Stimulated activated naive CD8-positive, alpha-beta T cell treated with anti-CD3 and anti-CD28 coated beads, Interleukin-15, Interleukin-2, amounts not matched to agents 100 ng/mL and 50 ng/mL, for 24 hours (primary cell): ENCODE results near the gene CAMK2B.

Experiments used
- H3K27ac Mint-ChIP-seq: one replicate; pipeline ENCODE4 v1.8.0; 2021; ENCODE audit warnings: mild to moderate bottlenecking, mixed read lengths
- H3K27me3 Mint-ChIP-seq: one replicate; pipeline ENCODE4 v1.8.0; 2021; ENCODE audit warnings: mixed read lengths
- H3K36me3 Mint-ChIP-seq: one replicate; pipeline ENCODE4 v1.8.0; 2021; ENCODE audit warnings: low read depth, mixed read lengths
- H3K4me1 Mint-ChIP-seq: one replicate; pipeline ENCODE4 v1.8.0; 2021; ENCODE audit warnings: low read depth, mixed read lengths
- H3K4me3 Mint-ChIP-seq: one replicate; pipeline ENCODE4 v1.8.0; 2021; ENCODE audit warnings: mild to moderate bottlenecking, mixed read lengths
- H3K9me3 Mint-ChIP-seq: one replicate; pipeline ENCODE4 v1.8.0; 2021; ENCODE audit warnings: mixed read lengths

The CAMK2B gene

GRCh38 chr7:44307905-44308595, 17.3 kb downstream of the CAMK2B start:
- Mint-ChIP-seq H3K27ac (no peak overlapping the region), H3K36me3 (no peaks in the 10 kb centered on the region), H3K9me3 (no peaks in the 10 kb centered on the region), H3K4me1 (peaks cover 3% of the 10 kb centered on the region), H3K4me3 (no peak overlapping the region), H3K27me3 (peaks cover 15% of the 10 kb centered on the region)

GRCh38 chr7:44307301-44307900, 18.0 kb downstream of the CAMK2B start:
- Mint-ChIP-seq H3K9me3 (no peaks in the 10 kb centered on the region), H3K36me3 (no peaks in the 10 kb centered on the region), H3K27me3 (peaks cover 16% of the 10 kb centered on the region), H3K4me1 (peaks cover 3% of the 10 kb centered on the region), H3K27ac (no peak overlapping the region), H3K4me3 (no peak overlapping the region)

- Mint-ChIP-seq H3K9me3 (no peaks in the 10 kb centered on the region), H3K4me3 (no peak overlapping the region), H3K36me3 (no peaks in the 10 kb centered on the region), H3K27me3 (peaks cover 16% of the 10 kb centered on the region), H3K27ac (no peak overlapping the region), H3K4me1 (peaks cover 3% of the 10 kb centered on the region)
Observed at GRCh38 chr7:44306606-44307005, 18.8 kb downstream of the CAMK2B start.

GRCh38 chr7:44305564-44306507, 19.6 kb downstream of the CAMK2B start:
- H3K4me1 Mint-ChIP-seq: peaks cover 3% of the 10 kb centered on the region
- H3K27me3 Mint-ChIP-seq: peaks cover 16% of the 10 kb centered on the region
- no peak overlapping the region for H3K27ac Mint-ChIP-seq
- no peak overlapping the region for H3K4me3 Mint-ChIP-seq
- no peaks in the 10 kb centered on the region for H3K9me3 Mint-ChIP-seq
- H3K36me3 Mint-ChIP-seq: no peaks in the 10 kb centered on the region

GRCh38 chr7:44294325-44295069, 30.9 kb downstream of the CAMK2B start:
- no peaks in the 10 kb centered on the region for H3K36me3 Mint-ChIP-seq
- no peak overlapping the region for H3K27ac Mint-ChIP-seq
- H3K27me3 Mint-ChIP-seq: peaks cover 50% of the 10 kb centered on the region
- no peaks in the 10 kb centered on the region for H3K4me1 Mint-ChIP-seq
- H3K9me3 Mint-ChIP-seq: no peaks in the 10 kb centered on the region
- no peak overlapping the region for H3K4me3 Mint-ChIP-seq

GRCh38 chr7:44293561-44294324, 31.7 kb downstream of the CAMK2B start:
- Mint-ChIP-seq H3K27me3 (peaks cover 46% of the 10 kb centered on the region), H3K36me3 (no peaks in the 10 kb centered on the region), H3K4me1 (no peaks in the 10 kb centered on the region), H3K4me3 (no peak overlapping the region), H3K27ac (no peak overlapping the region), H3K9me3 (no peaks in the 10 kb centered on the region)

GRCh38 chr7:44292876-44293560, 32.4 kb downstream of the CAMK2B start:
- H3K9me3 Mint-ChIP-seq: no peaks in the 10 kb centered on the region
- H3K27ac Mint-ChIP-seq: no peak overlapping the region
- no peaks in the 10 kb centered on the region for H3K36me3 Mint-ChIP-seq
- H3K4me3 Mint-ChIP-seq: no peak overlapping the region
- H3K27me3 Mint-ChIP-seq: peaks cover 41% of the 10 kb centered on the region
- H3K4me1 Mint-ChIP-seq: no peaks in the 10 kb centered on the region

- peaks cover 35% of the 10 kb centered on the region for H3K27me3 Mint-ChIP-seq
- no peak overlapping the region for H3K27ac Mint-ChIP-seq
- no peaks in the 10 kb centered on the region for H3K9me3 Mint-ChIP-seq
- H3K36me3 Mint-ChIP-seq: no peaks in the 10 kb centered on the region
- H3K4me1 Mint-ChIP-seq: no peaks in the 10 kb centered on the region
- H3K4me3 Mint-ChIP-seq: no peak overlapping the region
Observed at GRCh38 chr7:44292420-44292817, 33.0 kb downstream of the CAMK2B start.

GRCh38 chr7:44291733-44292419, 33.5 kb downstream of the CAMK2B start:
- no peaks in the 10 kb centered on the region for H3K4me1 Mint-ChIP-seq
- no peaks in the 10 kb centered on the region for H3K9me3 Mint-ChIP-seq
- H3K4me3 Mint-ChIP-seq: no peak overlapping the region
- H3K27ac Mint-ChIP-seq: no peak overlapping the region
- peaks cover 29% of the 10 kb centered on the region for H3K27me3 Mint-ChIP-seq
- no peaks in the 10 kb centered on the region for H3K36me3 Mint-ChIP-seq

- Mint-ChIP-seq H3K27ac (no peak overlapping the region), H3K36me3 (no peaks in the 10 kb centered on the region), H3K27me3 (peaks cover 23% of the 10 kb centered on the region), H3K4me3 (no peak overlapping the region), H3K4me1 (no peaks in the 10 kb centered on the region), H3K9me3 (no peaks in the 10 kb centered on the region)
Observed at GRCh38 chr7:44291066-44291732, 34.2 kb downstream of the CAMK2B start.

GRCh38 chr7:44290252-44290620, 35.2 kb downstream of the CAMK2B start:
- no peaks in the 10 kb centered on the region for H3K4me1 Mint-ChIP-seq
- no peak overlapping the region for H3K4me3 Mint-ChIP-seq
- H3K36me3 Mint-ChIP-seq: no peaks in the 10 kb centered on the region
- peaks cover 19% of the 10 kb centered on the region for H3K27me3 Mint-ChIP-seq
- H3K27ac Mint-ChIP-seq: no peak overlapping the region
- H3K9me3 Mint-ChIP-seq: no peaks in the 10 kb centered on the region

- Mint-ChIP-seq H3K36me3 (no peaks in the 10 kb centered on the region), H3K9me3 (no peaks in the 10 kb centered on the region), H3K27ac (no peak overlapping the region), H3K4me1 (no peaks in the 10 kb centered on the region), H3K27me3 (peaks cover 19% of the 10 kb centered on the region), H3K4me3 (no peak overlapping the region)
Observed at GRCh38 chr7:44289341-44290251, 35.8 kb downstream of the CAMK2B start.
